Measurements from ENCODE around the gene SH2D2A.
"Not testable (repeated sequence)": the region's sequence is repeated elsewhere in the genome, so short reads cannot be mapped to it uniquely, and the experiment has no call there.

Gene SH2D2A

GRCh38 chr1:156768610-156769295 is 47.9 kb downstream of the SH2D2A start:
- DNase-seq (ENCODE audit: low read depth in 2 of 2): no peak

DNA sequence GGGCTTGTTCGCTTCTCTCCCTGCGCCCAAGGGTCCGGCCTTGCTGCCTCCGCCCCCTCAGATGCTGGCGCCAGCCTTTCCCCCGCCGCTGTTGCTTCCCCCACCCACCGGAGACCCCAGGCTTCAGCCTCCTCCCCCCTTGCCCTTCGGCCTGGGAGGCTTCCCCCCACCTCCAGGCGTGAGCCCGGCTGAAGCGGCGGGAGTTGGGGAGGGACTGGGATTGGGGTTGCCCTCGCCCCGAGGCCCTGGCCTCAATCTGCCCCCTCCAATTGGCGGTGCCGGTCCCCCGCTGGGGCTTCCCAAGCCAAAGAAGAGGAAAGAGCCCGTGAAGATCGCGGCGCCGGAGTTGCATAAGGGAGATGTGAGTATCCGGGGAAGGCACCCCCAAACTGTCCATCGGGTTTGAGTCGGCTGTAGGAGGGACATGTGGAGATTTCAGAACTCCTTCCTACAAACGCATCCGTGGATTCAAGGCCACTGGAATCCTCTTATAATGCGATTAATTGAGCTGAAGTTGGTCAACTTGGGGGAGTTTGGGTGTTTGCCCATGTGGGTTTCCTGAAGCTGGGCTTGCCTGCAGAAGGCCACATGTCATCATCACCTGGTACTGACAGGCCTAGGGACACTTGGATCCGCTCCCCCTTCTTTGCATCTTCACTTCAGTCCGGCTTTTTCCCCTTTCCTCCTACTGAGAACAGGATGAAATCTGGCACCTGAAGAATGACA is 48.6 kb downstream of the SH2D2A start:
- no peak for DNase-seq (ENCODE audit: low read depth in 2 of 2)

GRCh38 chr1:156767101-156767878 is 49.4 kb downstream of the SH2D2A start, which contains the start of gene PRCC:
TSS of gene PRCC (plus strand) at chr1:156767535. CDS start at chr1:156767772, 237 bp downstream.
- DNase-seq (ENCODE audit: low read depth in 2 of 2): peak; percentile 88 to 92

- DNase-seq (ENCODE audit: low read depth in 2 of 2): no peak
These were observed 50.1 kb downstream of the SH2D2A start for GRCh38 chr1:156766298-156767100.

- no peak for DNase-seq (ENCODE audit: low read depth in 2 of 2)
These were observed 51.0 kb downstream of the SH2D2A start for GRCh38 chr1:156765666-156766065.

DNA sequence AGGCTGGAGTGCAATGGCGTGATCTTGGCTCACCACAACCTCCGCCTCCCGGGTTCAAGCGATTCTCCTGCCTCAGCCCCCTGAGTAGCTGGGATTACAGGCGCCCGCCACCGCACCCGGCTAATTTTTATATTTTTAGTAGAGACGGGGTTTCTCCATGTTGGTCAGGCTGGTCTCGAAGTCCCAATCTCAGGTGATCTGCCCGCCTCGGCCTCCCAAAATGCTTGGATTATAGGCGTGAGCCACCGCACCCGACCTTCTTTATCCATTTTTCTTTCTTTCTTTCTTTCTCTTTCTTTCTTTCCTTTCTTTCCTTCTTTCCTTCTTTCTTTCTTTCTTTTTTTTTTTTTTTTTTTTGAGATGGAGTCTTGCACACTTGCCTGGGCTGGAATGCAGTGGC is 51.5 kb downstream of the SH2D2A start:
- not testable (repeated sequence) for DNase-seq (ENCODE audit: low read depth in 2 of 2)

DNA sequence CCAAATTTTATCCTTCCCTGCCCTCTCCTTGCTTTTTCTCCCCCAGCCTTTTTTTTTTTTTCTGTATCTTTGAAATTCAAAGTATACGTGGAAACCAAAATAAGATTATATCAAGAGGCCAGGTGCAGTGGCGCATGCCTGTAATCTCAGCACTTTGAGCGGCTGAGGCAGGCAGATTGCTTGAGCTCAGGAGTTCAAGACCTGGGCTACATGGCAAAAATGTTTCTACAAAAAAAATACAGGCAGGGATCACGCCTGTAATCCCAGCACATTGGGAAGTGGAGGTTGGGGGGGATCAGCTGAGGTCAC is 55.9 kb downstream of the SH2D2A start:
- DNase-seq (ENCODE audit: low read depth in 2 of 2): no peak

- DNase-seq (ENCODE audit: low read depth in 2 of 2): no peak
These were observed 56.4 kb downstream of the SH2D2A start for GRCh38 chr1:156760092-156760795.

DNA sequence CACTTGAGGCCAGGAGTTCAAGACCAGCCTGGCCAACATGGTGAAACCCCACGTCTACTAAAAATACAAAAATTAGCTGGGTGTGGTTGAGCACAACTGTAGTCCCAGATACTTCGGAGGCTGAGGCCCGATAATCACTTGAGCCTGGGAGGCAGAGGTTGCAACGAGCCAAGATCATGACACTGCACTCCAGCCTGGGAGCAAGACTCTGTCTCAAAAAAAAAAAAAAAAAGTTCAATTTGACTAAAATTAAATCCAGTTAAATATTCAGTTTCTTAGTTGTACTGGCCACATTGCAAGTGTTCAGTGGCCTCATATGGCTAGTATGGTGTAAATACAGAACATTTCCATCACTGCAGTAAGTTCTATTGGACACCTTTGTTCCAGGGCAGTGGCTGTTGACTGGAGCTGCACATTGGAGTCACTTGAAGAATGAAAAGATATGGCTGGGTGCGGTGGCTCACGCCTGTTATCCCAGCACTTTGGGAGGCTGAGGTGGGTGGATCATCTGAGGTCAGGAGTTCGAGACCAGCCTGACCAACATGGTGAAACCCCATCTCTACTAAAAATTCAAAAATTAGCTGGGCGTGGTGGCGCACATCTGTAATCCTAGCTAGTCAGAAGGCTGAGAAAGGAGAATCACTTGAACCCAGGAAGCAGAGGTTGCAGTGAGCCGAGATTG is 58.9 kb downstream of the SH2D2A start:
- DNase-seq (ENCODE audit: low read depth in 2 of 2): not testable (repeated sequence)

GRCh38 chr1:156756355-156756754 is 60.3 kb downstream of the SH2D2A start:
- DNase-seq (ENCODE audit: low read depth in 2 of 2): no peak

Data from stimulated activated CD8-positive, alpha-beta memory T cell treated with anti-CD3 and anti-CD28 coated beads, Interleukin-2, amount 100 ng/mL, for 48 hours (primary cell).